Thyroid gland (tissue), 4 donors: Measurements from ENCODE around the gene DYRK1A.

Source experiments
- CTCF ChIP-seq, 6 experiments: fragments of 200-600 bp in 3 of 6; fragments of 450-650 bp in 3 of 6; sonication (generic) in 3 of 6; IDR thresholded peaks; one replicate each; pipeline ENCODE4 v1.5.1; 2016 to 2019; ENCODE audit warnings: antibody characterized with exemption in 6 of 6, mild to moderate bottlenecking in 2 of 6, inconsistent platforms in 1 of 6, moderate library complexity in 1 of 6
- POLR2A ChIP-seq, 2 donors: fragments of 450-650 bp; IDR thresholded peaks; one replicate each; pipeline ENCODE4 v1.6.1; 2017; ENCODE audit warnings: antibody characterized with exemption in 2 of 2, mild to moderate bottlenecking in 2 of 2, moderate library complexity in 1 of 2

- no peak for TF ChIP-seq CTCF (IDR thresholded peaks at IDR 0.05)
- no peak for TF ChIP-seq POLR2A (IDR thresholded peaks at IDR 0.05)
Observed at GRCh38 chr21:37574751-37575150, 208.2 kb downstream of the DYRK1A start.
